Measurements from ENCODE around the gene KCNQ2.

KCNQ2 gene

DNA sequence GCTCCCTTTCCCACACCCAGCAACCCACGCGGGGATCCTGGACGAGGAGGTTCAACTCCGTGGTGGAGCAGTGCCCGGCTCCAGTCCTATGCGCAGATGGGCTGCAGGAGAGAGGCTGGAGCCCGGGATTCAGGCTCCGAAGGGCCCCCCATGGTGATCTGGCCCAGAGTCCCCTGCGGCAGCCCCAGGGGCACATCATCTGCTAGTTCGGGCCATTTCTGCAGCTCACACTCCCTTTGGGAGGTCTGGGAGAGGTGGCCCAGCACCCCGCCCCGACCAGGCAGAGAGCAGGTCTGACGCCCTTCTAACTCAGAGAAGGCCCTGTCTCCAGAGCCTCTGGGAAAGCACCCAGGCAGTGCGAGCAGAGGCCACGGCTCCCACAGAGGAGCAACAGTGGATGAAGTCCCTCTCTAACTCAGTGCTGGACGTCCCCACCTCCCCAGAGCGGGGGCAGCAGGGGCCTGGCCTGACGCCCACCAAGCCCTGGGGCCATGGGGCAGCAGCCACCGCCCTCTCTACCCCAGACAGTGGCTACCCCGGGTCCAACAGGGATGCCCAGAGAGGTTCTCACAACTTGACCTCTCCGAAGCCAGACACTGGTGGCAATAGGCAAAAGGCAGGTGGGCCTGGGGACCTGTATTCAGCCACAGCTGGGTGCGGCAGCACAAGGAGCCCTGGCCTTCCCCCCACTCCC lies 3.3 kb downstream of the KCNQ2 start:
- H3K27me3 ChIP-seq (ENCODE audit: insufficient read depth, low read length), result peaks cover 83% of the 10 kb centered on the region
- H3K36me3 ChIP-seq (ENCODE audit: insufficient read depth, low read length), result no peaks in the 10 kb centered on the region
- H3K4me3 ChIP-seq (ENCODE audit: low read depth, low read length), result no peak overlapping the region
- no peak overlapping the region for H3K27ac ChIP-seq (ENCODE audit: low read depth, low read length)
- no peaks in the 10 kb centered on the region for H3K4me1 ChIP-seq (ENCODE audit: control insufficient read depth, insufficient read depth, low read length, unreplicated experiment)
- H3K79me2 ChIP-seq (ENCODE audit: control insufficient read depth, insufficient read depth, low read length, unreplicated experiment), result no peaks in the 10 kb centered on the region
- H2AFZ ChIP-seq (ENCODE audit: low read length, unreplicated experiment), result no peak overlapping the region

DNA sequence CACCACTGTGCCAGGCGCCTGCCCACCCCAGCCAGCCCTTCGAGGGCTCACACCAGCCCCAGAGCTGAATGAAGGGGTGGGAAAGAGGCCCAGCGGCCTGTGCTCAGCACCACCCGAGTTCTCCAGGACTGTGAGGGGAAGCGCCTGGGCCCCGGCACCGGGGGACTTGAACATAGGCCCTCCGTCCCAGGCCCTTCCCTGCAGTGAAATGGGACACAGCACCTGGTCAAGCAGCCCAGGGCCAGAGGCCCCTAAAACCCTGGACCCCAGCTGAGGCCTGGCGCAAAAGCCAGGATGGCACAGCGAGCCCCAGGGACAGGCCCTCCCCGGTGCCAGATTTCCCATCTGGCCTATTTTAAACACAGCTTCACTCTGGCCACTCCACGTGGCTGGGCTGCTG lies 4.0 kb downstream of the KCNQ2 start:
- no peaks in the 10 kb centered on the region for H3K36me3 ChIP-seq (ENCODE audit: insufficient read depth, low read length)
- no peak overlapping the region for H2AFZ ChIP-seq (ENCODE audit: low read length, unreplicated experiment)
- peaks cover 81% of the 10 kb centered on the region for H3K27me3 ChIP-seq (ENCODE audit: insufficient read depth, low read length)
- no peak overlapping the region for H3K4me3 ChIP-seq (ENCODE audit: low read depth, low read length)
- no peak overlapping the region for H3K27ac ChIP-seq (ENCODE audit: low read depth, low read length)
- H3K4me1 ChIP-seq (ENCODE audit: control insufficient read depth, insufficient read depth, low read length, unreplicated experiment), result no peaks in the 10 kb centered on the region
- H3K79me2 ChIP-seq (ENCODE audit: control insufficient read depth, insufficient read depth, low read length, unreplicated experiment), result no peaks in the 10 kb centered on the region

DNA sequence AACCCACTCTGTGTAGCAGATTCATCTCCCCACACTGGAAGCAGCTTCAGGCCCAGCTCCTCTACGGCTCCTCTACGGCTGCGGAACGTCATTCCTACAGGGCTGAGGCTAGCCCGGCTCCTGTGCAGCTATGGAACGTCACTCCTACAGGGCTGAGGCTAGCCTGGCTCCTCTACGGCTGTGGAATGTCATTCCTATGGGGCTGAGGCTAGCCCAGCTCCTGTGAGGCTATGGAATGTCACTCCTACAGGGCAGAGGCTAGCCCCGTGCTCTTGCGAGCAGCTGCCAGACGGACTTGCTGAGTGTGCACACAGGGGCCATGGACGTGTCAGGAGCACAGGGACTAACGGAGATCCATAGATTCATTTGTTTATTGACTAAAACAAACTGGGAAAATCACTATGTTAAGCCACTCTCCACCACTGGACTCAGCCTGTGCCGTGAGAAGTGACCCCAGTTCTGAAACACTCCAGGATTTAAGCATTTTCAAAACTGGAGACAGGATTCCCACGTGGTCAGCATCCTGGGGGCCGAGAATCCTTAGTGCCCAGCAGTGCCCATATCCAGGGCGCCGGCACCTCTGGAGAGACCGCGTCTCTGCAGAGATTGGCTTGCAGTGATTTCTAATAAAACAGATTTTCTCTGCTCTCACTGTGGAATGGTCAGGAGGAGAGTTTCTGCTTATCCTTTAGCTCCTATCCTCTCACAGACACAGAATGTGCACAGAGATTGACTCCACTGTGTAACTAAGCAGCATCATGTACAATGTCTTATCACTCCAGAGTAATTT lies 5.0 kb downstream of the KCNQ2 start:
- no peaks in the 10 kb centered on the region for H3K36me3 ChIP-seq (ENCODE audit: insufficient read depth, low read length)
- no peak overlapping the region for H3K4me3 ChIP-seq (ENCODE audit: low read depth, low read length)
- no peaks in the 10 kb centered on the region for H3K79me2 ChIP-seq (ENCODE audit: control insufficient read depth, insufficient read depth, low read length, unreplicated experiment)
- no peak overlapping the region for H3K27ac ChIP-seq (ENCODE audit: low read depth, low read length)
- H2AFZ ChIP-seq (ENCODE audit: low read length, unreplicated experiment), result no peak overlapping the region
- no peaks in the 10 kb centered on the region for H3K4me1 ChIP-seq (ENCODE audit: control insufficient read depth, insufficient read depth, low read length, unreplicated experiment)
- H3K27me3 ChIP-seq (ENCODE audit: insufficient read depth, low read length), result peaks cover 85% of the 10 kb centered on the region

DNA sequence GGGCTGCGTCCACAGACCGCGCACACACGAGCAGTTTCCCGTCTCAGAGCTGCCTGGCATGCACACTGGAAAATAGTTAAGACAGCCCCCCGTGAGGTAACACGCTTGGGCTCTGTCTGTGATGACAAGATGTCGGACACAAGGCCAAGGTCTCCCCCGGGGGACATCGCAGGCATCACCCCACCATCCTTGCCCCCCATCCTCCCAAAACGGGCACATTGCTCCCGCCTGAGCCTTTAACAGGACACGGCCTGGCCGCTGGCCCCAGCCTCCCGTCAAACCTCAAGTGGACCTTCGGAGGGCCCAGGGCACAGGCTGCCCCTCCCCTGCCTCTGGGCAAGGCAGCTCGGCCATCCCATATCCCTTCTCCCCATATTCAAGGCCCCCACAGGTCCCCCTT lies 5.6 kb downstream of the KCNQ2 start:
- Histone ChIP-seq H3K4me1 (ENCODE audit: control insufficient read depth, insufficient read depth, low read length, unreplicated experiment) (no peaks in the 10 kb centered on the region), H3K36me3 (ENCODE audit: insufficient read depth, low read length) (no peaks in the 10 kb centered on the region), H3K79me2 (ENCODE audit: control insufficient read depth, insufficient read depth, low read length, unreplicated experiment) (no peaks in the 10 kb centered on the region), H2AFZ (ENCODE audit: low read length, unreplicated experiment) (no peak overlapping the region), H3K4me3 (ENCODE audit: low read depth, low read length) (no peak overlapping the region), H3K27ac (ENCODE audit: low read depth, low read length) (no peak overlapping the region), H3K27me3 (ENCODE audit: insufficient read depth, low read length) (peaks cover 80% of the 10 kb centered on the region)

DNA sequence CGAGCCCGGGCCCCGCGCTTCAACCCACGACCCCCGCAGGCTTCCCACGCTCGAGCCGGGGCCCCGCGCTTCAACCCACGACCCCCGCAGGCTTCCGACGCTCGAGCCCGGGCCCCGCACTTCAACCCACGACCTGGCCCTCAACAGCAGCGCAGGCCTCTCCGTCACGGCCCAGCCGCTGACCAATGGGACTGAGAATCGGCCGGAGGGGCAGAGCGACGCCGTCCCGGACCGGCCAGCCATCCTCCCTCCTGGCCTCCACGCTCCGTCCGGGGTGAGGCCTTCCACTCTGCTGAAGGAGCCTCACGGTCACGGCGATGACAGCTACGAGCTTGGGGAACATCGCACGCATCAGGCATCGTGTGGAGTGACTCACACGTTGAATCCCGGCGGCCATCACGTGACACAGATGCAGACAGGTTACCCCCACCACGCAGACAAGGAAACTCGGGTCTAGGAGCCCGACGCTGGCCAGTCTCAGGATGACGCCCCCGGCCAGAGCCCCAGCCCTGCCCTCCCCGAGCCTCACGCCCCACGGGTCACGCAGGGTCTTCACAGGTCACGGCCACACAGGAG lies 6.1 kb downstream of the KCNQ2 start:
- Histone ChIP-seq H2AFZ (ENCODE audit: low read length, unreplicated experiment) (no peak overlapping the region), H3K4me3 (ENCODE audit: low read depth, low read length) (no peak overlapping the region), H3K27ac (ENCODE audit: low read depth, low read length) (no peak overlapping the region), H3K79me2 (ENCODE audit: control insufficient read depth, insufficient read depth, low read length, unreplicated experiment) (no peaks in the 10 kb centered on the region), H3K27me3 (ENCODE audit: insufficient read depth, low read length) (peaks cover 75% of the 10 kb centered on the region), H3K4me1 (ENCODE audit: control insufficient read depth, insufficient read depth, low read length, unreplicated experiment) (no peaks in the 10 kb centered on the region), H3K36me3 (ENCODE audit: insufficient read depth, low read length) (no peaks in the 10 kb centered on the region)

DNA sequence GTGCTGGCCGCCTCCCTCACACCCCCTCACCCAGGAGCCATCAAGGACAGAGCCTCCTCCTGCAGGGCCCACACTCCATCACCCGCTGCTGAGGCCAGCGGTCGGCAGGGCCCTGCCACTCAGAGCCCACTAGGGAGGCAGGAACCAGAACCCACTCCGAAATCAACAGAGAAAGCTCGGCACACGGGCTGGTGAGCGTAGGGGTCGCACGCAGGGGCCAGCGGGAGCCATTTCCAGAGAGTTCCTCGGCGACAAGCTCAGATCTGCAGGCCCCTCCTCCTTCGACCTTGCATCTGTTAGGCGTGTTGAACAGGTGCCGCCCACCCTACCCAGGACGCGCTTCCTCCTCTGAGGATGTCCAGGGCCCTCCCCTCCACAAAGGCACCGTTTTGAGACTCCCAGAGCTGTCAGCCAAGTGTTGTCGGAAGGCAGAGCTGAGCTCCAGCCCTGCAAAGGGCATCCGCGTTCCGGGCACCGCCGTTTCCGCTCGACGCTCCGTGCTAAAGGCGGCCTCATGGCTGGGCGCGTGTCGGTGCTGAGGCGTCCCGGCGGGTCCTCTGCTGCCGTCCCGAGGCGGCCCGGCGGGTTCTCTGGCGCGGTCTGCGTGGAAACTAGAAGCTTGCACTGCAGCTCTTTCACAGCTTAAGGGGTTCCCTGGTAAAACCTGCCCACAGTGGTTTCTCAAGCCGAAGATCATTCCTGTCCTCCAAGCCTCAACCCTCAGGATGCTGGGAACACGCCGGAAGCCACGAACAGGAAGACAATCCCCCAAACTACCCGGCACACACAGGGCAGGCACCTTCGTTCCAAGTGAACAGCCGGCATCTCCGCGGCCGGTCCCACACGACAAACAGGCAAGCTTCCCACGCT lies 6.8 kb downstream of the KCNQ2 start:
- H3K27ac ChIP-seq (ENCODE audit: low read depth, low read length), result no peak overlapping the region
- H3K27me3 ChIP-seq (ENCODE audit: insufficient read depth, low read length), result peaks cover 73% of the 10 kb centered on the region
- H3K79me2 ChIP-seq (ENCODE audit: control insufficient read depth, insufficient read depth, low read length, unreplicated experiment), result no peaks in the 10 kb centered on the region
- no peaks in the 10 kb centered on the region for H3K4me1 ChIP-seq (ENCODE audit: control insufficient read depth, insufficient read depth, low read length, unreplicated experiment)
- H3K4me3 ChIP-seq (ENCODE audit: low read depth, low read length), result no peak overlapping the region
- no peaks in the 10 kb centered on the region for H3K36me3 ChIP-seq (ENCODE audit: insufficient read depth, low read length)
- no peak overlapping the region for H2AFZ ChIP-seq (ENCODE audit: low read length, unreplicated experiment)

DNA sequence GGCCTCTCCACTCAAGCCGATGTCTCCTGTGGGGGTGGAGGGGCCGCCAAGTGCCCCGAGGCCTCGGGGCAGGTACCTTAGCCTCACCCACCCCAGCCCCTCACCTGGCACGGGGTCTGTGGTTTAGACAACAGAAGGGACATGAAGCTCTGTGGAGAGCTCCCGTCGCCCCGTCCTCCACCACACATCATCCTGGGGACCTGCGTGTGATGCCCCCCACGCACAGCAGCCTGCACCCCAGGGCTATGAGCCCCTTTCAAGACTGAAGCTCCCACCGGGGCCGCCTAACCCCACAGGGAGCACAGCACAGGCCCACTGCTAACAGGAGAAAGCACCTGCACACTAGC lies 8.2 kb downstream of the KCNQ2 start:
- Histone ChIP-seq H3K27ac (ENCODE audit: low read depth, low read length) (no peak overlapping the region), H3K27me3 (ENCODE audit: insufficient read depth, low read length) (peaks cover 67% of the 10 kb centered on the region), H3K4me3 (ENCODE audit: low read depth, low read length) (no peak overlapping the region), H2AFZ (ENCODE audit: low read length, unreplicated experiment) (no peak overlapping the region), H3K79me2 (ENCODE audit: control insufficient read depth, insufficient read depth, low read length, unreplicated experiment) (no peaks in the 10 kb centered on the region), H3K36me3 (ENCODE audit: insufficient read depth, low read length) (no peaks in the 10 kb centered on the region), H3K4me1 (ENCODE audit: control insufficient read depth, insufficient read depth, low read length, unreplicated experiment) (no peaks in the 10 kb centered on the region)

DNA sequence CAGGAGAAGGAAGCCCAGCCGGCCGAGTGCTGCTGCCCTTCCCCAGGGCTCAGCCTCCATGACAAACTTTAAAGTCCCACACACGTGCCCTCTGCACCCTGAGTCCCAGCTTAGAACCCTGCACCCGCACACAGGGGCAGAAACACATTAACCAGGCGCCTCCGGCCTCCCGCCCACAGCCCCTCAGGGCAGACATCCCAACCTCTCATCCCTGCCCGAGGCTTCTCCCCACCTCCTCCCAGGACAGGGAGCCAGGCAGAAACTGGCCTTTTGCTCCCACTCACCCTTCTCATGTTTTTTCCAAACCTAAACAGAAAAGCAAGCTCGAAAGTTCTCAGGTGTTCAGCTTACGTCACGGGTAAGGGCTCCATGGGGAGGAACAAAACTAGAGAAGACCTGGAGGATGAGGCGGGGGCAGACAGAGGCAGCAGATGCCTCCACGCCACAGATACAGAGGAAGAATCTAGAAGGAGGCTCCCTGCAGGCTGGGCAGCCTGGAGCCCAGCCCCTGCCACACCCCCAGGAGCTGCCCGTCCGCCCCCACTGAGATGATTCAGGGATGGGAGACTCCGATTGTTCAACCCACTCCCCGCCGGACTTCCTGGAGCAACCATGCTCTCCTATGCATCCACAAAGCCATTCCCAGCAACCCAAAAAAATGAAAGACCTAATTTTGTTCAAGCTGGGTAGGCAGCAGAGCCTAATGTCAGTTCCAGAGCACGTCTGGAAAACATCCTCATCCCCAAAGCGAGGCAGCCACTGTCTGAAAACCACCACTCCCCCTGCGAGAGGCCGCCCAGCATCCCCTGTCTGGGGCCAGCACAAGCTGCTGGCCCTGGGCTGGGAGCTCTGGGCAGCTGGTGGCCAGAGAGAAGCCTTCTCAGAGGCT lies 8.8 kb downstream of the KCNQ2 start:
- H3K27ac ChIP-seq (ENCODE audit: low read depth, low read length), result no peak overlapping the region
- no peaks in the 10 kb centered on the region for H3K79me2 ChIP-seq (ENCODE audit: control insufficient read depth, insufficient read depth, low read length, unreplicated experiment)
- no peak overlapping the region for H2AFZ ChIP-seq (ENCODE audit: low read length, unreplicated experiment)
- H3K4me1 ChIP-seq (ENCODE audit: control insufficient read depth, insufficient read depth, low read length, unreplicated experiment), result no peaks in the 10 kb centered on the region
- H3K27me3 ChIP-seq (ENCODE audit: insufficient read depth, low read length), result peaks cover 60% of the 10 kb centered on the region
- H3K4me3 ChIP-seq (ENCODE audit: low read depth, low read length), result no peak overlapping the region
- no peaks in the 10 kb centered on the region for H3K36me3 ChIP-seq (ENCODE audit: insufficient read depth, low read length)

DNA sequence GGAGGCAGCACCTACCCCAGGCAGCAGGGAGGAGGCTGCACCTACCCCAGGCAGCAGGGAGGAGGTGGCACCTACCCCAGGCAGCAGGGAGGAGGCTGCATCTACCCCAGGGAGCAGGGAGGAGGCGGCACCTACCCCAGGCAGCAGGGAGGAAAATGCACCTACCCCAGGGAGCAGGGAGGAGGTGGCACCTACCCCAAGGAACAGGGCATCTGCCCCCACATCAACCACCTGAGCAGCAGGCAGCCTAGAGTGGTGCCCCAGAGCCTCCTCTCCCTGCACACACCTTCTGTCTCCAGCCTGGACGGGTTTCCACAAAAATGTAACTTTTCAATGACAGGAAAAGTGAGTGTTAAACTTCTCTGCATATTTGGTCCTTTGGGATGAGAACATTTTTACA lies 10.2 kb downstream of the KCNQ2 start:
- Histone ChIP-seq H3K4me3 (ENCODE audit: low read depth, low read length) (no peak overlapping the region), H3K79me2 (ENCODE audit: control insufficient read depth, insufficient read depth, low read length, unreplicated experiment) (no peaks in the 10 kb centered on the region), H3K27ac (ENCODE audit: low read depth, low read length) (no peak overlapping the region), H3K36me3 (ENCODE audit: insufficient read depth, low read length) (no peaks in the 10 kb centered on the region), H2AFZ (ENCODE audit: low read length, unreplicated experiment) (no peak overlapping the region), H3K4me1 (ENCODE audit: control insufficient read depth, insufficient read depth, low read length, unreplicated experiment) (peaks cover 3% of the 10 kb centered on the region), H3K27me3 (ENCODE audit: insufficient read depth, low read length) (peaks cover 48% of the 10 kb centered on the region)
